DOHH2 (cell line): ENCODE results near the gene MAN1B1.

Experiments used
- H3F3A ChIP-seq: fragments of 200-600 bp; sonication (generic), shearing (Covaris generic); 2 replicates; pipeline ENCODE4 v1.6.0; 2016; ENCODE audit warnings: antibody characterized with exemption, mild to moderate bottlenecking; ENCODE audit not compliant: control insufficient read depth, insufficient read depth
- H3K27ac ChIP-seq: fragments of 200-600 bp; sonication (generic); 2 replicates; pipeline ENCODE4 v1.5.1; 2014; ENCODE audit warnings: low read depth, mild to moderate bottlenecking, low read length, moderate library complexity
- H3K27me3 ChIP-seq: fragments of 200-600 bp; sonication (generic); 2 replicates; pipeline ENCODE4 v1.6.1; 2014; ENCODE audit warnings: mild to moderate bottlenecking, low read length, mixed read lengths; ENCODE audit not compliant: control insufficient read depth
- H3K36me3 ChIP-seq: fragments of 200-600 bp; sonication (generic); 2 replicates; pipeline ENCODE4 v1.6.1; 2014; ENCODE audit warnings: mild to moderate bottlenecking, low read length, moderate library complexity, mixed read lengths; ENCODE audit not compliant: control insufficient read depth
- H3K4me1 ChIP-seq: fragments of 200-600 bp; sonication (generic); 2 replicates; pipeline ENCODE4 v1.6.1; 2014; ENCODE audit warnings: mild to moderate bottlenecking, low read length, mixed read lengths; ENCODE audit not compliant: control insufficient read depth
- H3K4me2 ChIP-seq: fragments of 200-600 bp; sonication (generic); 2 replicates; pipeline ENCODE4 v1.6.0; 2014; ENCODE audit warnings: mild to moderate bottlenecking, low read length, moderate library complexity
- H3K4me3 ChIP-seq: fragments of 200-600 bp; sonication (generic); 2 replicates; pipeline ENCODE4 v1.5.1; 2014; ENCODE audit warnings: mild to moderate bottlenecking, low read length, mixed read lengths
- H3K79me2 ChIP-seq: fragments of 200-600 bp; sonication (generic); 2 replicates; pipeline ENCODE4 v1.6.1; 2014; ENCODE audit warnings: mild to moderate bottlenecking, low read length, mixed read lengths; ENCODE audit not compliant: control insufficient read depth
- H3K9me2 ChIP-seq: fragments of 200-600 bp; sonication (generic); replicated peaks from 2 replicates; pipeline ENCODE4 v1.6.1; 2014; ENCODE audit warnings: mild to moderate bottlenecking, low read length, mixed read lengths; ENCODE audit not compliant: control insufficient read depth
- H3K9me3 ChIP-seq: fragments of 200-600 bp; sonication (generic); 2 replicates; pipeline ENCODE4 v1.6.1; 2014; ENCODE audit warnings: antibody characterized with exemption, low read length, mixed read lengths; ENCODE audit not compliant: control insufficient read depth, insufficient read depth
- H4K20me1 ChIP-seq: fragments of 200-600 bp; sonication (generic); 2 replicates; pipeline ENCODE4 v1.6.0; 2014; ENCODE audit warnings: low read depth, mild to moderate bottlenecking, antibody characterized with exemption, low read length, moderate library complexity; ENCODE audit not compliant: control insufficient read depth, insufficient read depth
- EZH2phosphoT487 ChIP-seq: fragments of 200-600 bp; sonication (generic); IDR thresholded peaks from 2 replicates; pipeline ENCODE4 v1.6.1; 2017; ENCODE audit warnings: borderline replicate concordance, mild to moderate bottlenecking, antibody characterized with exemption, low read length, moderate library complexity, mixed read lengths
- TF ChIP-seq, protein P1 (sequence below): fragments of 200-600 bp; sonication (generic); IDR thresholded peaks from one replicate; pipeline ENCODE4 v1.5.1; 2014; ENCODE audit warnings: antibody characterized with exemption, mild to moderate bottlenecking, low read depth, low read length; ENCODE audit not compliant: poor library complexity, severe bottlenecking

Gene MAN1B1

DNA sequence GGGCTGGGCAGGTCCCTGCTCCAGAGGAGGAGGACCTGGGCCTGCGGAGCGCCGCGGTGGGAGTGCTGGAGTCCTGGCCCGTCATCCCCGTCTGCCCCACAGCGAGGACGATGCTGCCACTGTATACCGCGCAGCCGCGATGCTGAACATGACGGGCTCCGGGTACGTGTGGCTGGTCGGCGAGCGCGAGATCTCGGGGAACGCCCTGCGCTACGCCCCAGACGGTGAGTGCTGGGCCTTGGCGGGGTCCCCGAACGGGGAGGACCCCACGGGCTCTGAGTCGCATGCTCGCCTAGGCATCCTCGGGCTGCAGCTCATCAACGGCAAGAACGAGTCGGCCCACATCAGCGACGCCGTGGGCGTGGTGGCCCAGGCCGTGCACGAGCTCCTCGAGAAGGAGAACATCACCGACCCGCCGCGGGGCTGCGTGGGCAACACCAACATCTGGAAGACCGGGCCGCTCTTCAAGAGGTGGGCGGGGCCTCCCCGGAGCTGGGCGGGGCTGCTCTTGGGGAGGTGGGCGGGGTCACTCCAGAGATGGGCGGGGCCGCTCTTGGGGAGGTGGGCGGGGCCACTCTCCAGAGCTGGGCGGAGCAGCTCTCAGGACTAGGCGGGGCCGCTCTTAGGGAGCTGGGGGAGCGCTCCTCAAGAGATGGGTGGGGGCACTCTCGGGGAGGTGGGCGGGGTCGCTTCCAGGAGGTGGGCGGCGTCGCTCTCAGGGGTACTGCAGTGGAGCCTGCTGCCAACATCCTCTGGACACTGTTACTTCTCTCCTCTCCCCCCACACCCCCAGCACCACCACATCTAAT is 70.0 kb downstream of the MAN1B1 start:
- H3K27me3 ChIP-seq = peaks cover 19% of the 10 kb centered on the region

GRCh38 chr9:137157618-137158415 is 71.0 kb downstream of the MAN1B1 start:
- H3K4me2 ChIP-seq = peak overlapping the region; percentile 51

More for the DNA sequence above, 70.0 kb downstream of the MAN1B1 start:
- H3K4me2 ChIP-seq = peak overlapping the region; percentile 35
- peaks cover 37% of the 10 kb centered on the region for H3K4me1 ChIP-seq
- H3K79me2 ChIP-seq = no peaks in the 10 kb centered on the region
- no peak overlapping the region for H3K27ac ChIP-seq
- 0 out of 2 replicates have a peak, but pooled peaks cover 5% of the 10 kb centered on the region for H3K9me3 ChIP-seq
- no peaks in the 10 kb centered on the region for H3K36me3 ChIP-seq
- peak overlapping the region; percentile 5 for H3K4me3 ChIP-seq
- TF ChIP-seq, protein P1, sequence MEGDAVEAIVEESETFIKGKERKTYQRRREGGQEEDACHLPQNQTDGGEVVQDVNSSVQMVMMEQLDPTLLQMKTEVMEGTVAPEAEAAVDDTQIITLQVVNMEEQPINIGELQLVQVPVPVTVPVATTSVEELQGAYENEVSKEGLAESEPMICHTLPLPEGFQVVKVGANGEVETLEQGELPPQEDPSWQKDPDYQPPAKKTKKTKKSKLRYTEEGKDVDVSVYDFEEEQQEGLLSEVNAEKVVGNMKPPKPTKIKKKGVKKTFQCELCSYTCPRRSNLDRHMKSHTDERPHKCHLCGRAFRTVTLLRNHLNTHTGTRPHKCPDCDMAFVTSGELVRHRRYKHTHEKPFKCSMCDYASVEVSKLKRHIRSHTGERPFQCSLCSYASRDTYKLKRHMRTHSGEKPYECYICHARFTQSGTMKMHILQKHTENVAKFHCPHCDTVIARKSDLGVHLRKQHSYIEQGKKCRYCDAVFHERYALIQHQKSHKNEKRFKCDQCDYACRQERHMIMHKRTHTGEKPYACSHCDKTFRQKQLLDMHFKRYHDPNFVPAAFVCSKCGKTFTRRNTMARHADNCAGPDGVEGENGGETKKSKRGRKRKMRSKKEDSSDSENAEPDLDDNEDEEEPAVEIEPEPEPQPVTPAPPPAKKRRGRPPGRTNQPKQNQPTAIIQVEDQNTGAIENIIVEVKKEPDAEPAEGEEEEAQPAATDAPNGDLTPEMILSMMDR = no peak
- TF ChIP-seq EZH2phosphoT487 = no peak
- no peaks in the 10 kb centered on the region for H3K9me2 ChIP-seq
- H4K20me1 ChIP-seq = no peaks in the 10 kb centered on the region; the same call in 1 of the 2 replicates
- H3F3A ChIP-seq = no peaks in the 10 kb centered on the region

GRCh38 chr9:137158625-137159024 is 71.8 kb downstream of the MAN1B1 start:
- Histone ChIP-seq H3K9me2 (no peaks in the 10 kb centered on the region), H3K4me3 (peak overlapping the region; percentile 24; the same call in 1 of the 2 replicates), H3K36me3 (no peaks in the 10 kb centered on the region), H3F3A (no peaks in the 10 kb centered on the region), H3K27ac (no peak overlapping the region), H3K4me2 (peak overlapping the region; percentile 51), H3K9me3 (no peaks in the 10 kb centered on the region), H3K4me1 (peaks cover 37% of the 10 kb centered on the region), H4K20me1 (no peaks in the 10 kb centered on the region; the same call in 1 of the 2 replicates), H3K27me3 (peaks cover 24% of the 10 kb centered on the region), H3K79me2 (no peaks in the 10 kb centered on the region)
- TF ChIP-seq, protein P1 = no peak

More at GRCh38 chr9:137157618-137158415, 71.0 kb downstream of the MAN1B1 start:
- Histone ChIP-seq H3K79me2 (no peaks in the 10 kb centered on the region), H3F3A (no peaks in the 10 kb centered on the region), H3K27me3 (peaks cover 24% of the 10 kb centered on the region), H3K9me3 (0 out of 2 replicates have a peak, but pooled peaks cover 4% of the 10 kb centered on the region), H4K20me1 (no peaks in the 10 kb centered on the region; the same call in 1 of the 2 replicates), H3K4me1 (peaks cover 37% of the 10 kb centered on the region), H3K4me3 (no peak overlapping the region; the same call in 1 of the 2 replicates), H3K27ac (no peak overlapping the region), H3K9me2 (no peaks in the 10 kb centered on the region), H3K36me3 (no peaks in the 10 kb centered on the region)
- TF ChIP-seq, protein P1 = no peak
- TF ChIP-seq EZH2phosphoT487 = no peak
